CD4-positive, alpha-beta T cell treated with Interleukin-21 for 1 hour (primary cell): Measurements from ENCODE around the gene SRSF8.
"Not testable (repeated sequence)": the region's sequence is repeated elsewhere in the genome, so short reads cannot be mapped to it uniquely, and the experiment has no call there.

Source experiments
- DNase-seq: peaks from one replicate; pipeline ENCODE4 v3.0.0-alpha.2; 2020

Gene SRSF8

DNA sequence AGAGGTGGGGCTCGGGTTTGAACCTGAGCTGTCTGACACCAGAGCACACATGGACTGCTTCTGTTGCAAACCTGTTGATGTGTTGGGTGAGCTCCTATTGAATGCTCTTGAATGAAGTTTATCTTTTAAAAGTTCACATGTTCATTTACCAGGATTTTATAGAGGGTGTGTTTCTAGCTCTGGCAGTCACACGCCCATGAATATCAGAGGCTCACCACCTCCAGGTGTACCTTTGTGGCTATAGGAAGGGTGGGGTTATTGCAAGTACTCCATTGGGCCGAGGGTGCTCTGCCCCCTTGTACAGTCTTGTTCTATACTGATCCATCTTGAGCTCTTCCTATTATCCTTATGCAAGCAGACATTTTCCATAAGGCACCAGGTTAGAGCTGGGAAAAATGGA lies 32.1 kb downstream of the SRSF8 start:
- DNase-seq, result no peak

DNA sequence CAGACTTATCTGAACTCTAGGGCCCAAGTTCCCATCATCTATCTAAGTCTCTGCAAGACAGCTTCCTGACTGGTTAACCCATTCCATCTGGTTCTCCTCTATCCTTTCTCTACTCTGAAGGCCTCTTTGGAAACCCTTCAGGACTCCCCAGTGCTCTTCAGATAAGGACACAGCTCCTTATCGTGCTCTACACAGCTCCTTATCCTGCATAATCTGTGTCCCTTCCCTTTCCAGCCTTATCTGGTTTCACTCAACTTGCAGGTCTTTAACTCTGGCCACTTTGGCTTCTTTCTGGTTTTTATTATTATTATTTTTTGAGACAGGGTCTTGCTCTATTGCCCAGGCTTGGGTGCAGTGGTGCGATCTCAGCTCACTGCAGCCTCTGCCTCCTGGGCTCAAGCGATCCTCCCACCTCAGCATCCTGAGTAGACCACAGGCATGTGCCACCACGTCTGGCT lies 33.5 kb downstream of the SRSF8 start:
- DNase-seq, result no peak

DNA sequence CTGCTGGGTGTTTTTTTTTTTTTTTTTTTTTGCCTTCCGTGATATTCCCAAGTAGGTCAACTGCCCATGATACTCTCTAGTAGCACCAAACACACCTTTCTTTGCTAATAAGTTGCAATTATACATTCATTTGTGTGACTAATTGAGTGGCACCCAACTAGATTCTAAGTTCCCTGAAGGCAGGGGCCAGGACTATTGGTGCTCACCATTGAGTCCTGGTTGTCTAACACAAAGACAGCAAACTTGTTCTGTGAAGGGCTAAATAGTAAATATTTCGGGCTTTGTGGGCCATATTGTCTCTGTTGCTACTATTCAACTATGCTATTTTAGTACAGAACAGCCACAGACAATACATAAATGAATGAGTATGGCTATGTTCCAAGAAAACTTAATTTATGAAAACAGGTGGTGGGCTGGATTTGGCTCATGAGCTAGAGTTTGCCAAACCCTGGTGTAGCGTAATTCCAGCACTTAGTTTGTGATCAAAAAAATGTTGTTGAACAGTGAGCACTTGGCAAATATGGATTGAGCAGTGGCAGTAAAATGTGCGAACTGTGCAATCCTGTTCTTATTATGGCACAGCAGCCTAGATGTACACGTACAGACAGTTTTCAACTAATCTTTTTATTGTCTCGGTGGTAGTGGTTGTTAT lies 34.3 kb downstream of the SRSF8 start:
- no peak for DNase-seq

DNA sequence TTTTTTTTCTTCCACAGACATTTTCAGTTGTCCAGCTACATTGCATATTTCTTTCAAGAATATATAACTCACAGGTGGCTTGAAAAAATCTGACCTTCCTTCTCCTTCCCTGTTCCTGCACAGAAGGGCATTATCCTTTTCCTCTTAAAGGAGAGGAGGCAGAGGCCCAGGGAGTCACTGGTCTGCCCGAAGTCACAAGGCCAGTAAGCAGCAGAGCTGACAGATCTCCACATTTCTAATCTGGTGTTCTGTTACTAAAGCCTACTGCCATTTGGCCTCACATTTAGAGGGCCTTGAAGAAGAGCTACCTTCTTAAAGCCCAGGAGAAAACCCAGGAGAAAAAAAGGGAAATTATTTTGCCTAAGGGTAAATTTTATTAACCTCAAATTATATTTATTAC lies 35.2 kb downstream of the SRSF8 start:
- DNase-seq, result no peak

DNA sequence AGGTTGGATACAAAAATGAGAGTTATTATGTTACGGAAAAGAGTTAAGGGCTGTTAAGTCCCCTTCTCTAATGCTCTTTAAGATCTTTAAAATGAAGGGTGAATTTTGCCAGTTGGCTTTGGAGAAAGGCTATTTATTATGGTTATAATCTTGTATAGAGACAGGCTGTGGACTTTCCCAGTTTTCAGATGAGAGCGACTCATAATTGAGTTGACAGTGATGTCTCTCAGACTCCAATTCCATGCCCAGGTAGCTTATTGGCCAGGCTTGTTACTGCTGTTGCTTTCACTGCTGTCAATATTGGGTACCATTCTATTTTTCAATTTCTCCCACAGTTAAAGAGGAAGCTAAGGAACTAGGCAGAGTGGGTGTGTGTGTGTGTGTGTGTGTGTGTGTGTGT lies 36.0 kb downstream of the SRSF8 start:
- no peak for DNase-seq

DNA sequence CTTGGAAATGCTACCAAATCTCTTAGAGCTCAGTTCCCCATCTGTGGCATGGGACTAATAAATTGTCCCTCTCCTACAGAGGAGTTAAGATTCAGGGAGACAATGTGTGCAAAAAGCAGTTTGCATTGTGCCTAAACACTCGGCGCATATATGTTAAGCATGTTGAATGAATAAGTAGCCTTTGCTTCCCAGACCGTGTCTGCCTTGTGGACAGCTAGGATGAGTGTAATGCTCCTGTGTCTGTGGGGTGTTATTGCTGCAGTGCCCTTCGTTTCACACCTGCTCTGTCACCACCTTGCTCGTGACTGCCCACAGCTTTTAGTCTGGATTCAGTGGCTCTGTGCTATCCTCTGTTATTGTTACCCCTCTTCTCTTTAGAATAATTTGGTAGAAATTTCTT lies 37.0 kb downstream of the SRSF8 start:
- DNase-seq, result no peak

DNA sequence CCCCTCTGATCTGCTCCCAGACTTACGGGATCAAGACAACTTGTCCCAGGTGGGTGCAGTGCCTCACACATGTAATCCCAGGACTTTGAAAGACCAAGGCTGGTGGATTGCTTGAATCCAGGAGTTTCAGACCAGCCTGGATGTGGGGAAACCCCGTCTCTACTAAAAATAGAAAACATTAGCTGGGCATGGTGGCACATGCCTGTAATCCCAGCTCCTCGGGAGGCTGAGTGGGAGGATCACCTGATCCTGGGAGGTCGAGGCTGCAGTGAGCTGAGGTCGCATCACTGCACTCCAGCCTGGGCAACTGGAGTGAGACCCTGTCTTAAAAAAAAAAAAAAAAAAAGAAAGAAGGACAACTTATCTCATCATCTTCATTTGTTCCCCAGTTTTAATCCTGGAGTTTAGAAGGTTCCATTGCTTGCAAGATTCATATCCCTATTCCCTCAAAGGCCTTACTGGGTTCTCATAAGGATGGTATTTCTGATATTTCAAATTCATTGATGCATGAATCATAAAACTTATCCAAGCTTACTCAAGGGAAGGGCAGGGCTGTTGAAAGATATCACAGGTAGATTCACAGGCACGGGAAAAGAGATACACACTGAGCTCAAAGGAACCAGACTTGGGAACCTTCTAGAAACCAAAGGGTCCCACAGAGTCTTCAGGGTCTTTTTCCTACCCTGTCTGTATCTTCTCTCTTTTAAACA lies 37.6 kb downstream of the SRSF8 start:
- DNase-seq, result no peak

DNA sequence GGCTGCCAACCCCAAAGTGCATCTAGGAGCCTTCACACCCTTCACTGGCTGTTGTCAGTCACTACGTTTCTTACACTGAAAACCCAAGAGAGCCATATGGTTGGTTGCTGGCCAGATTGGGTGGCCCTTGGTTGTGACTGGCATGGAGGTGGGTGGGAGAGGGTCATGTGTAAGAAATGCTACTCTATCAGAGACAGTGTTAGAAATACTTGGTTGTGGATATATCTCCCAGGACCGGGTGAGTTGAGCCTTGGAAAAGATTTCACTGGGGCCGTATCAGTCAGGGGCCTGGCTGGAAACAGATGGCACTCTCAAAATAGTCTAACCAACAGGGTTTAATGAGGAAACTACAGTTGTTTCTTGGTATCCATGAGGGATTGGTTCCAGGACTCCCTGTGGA lies 38.1 kb downstream of the SRSF8 start:
- no peak for DNase-seq

DNA sequence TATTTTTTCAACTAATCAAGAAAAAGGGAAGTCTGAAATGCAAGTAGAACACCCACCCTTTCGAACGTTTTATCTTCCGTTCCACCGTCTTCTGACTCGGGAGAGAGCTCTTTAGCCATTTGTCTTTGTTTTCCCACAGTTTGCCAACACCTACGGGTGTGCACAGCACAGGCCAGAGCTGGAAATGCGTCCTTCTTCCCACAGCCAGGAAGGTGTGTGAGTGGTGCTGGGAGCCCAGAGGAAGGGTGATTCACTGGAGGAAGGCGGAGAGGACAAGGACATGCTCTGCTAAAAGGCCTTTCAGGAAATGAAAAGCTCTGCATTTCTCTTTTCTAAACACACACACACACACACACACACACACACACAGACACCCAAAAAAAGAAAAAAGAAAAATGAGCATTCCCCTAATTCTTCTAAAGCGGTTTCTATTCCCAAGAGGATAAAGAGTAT lies 41.5 kb downstream of the SRSF8 start:
- no peak for DNase-seq

DNA sequence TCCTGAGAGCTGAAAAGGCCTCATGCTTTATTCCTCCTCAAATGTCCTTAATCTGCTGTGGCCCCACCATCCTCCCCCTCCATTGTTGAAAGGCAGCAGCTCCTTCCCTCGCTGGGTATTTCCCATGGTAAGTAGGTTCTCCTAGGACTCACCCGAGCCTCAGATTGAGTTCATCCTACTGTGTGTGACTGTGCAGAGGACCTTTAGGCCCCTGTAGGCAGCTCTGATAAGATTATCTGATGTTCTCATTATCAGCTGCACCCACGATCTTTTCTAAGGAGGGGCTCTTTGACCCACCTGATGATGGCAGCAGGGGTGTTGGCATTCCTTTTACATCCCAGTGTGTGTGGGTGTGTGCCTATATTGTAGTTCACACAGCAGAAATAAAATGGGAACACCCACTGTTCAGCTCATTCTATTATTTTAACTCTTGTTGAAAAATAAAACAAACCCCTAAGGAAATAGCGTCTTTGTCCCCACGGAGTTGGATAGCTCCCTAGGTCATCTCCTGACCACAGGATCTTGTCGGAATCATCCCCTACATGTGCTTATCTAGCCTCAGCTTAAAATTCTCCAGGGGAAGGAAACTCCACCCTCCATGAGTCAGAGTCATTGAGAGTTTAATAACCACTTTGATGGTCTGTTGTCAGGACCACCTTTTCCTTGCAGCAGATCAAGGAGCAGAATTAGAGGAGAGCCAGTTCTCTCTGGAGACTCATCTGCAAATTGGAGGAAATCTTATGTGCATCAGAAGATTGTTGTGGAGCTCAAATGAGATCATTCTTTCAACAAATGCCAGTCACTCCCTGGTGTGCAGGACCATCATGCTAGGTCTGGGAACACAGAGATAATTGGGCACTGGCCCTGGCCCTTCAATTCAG lies 42.2 kb downstream of the SRSF8 start:
- DNase-seq, result no peak

DNA sequence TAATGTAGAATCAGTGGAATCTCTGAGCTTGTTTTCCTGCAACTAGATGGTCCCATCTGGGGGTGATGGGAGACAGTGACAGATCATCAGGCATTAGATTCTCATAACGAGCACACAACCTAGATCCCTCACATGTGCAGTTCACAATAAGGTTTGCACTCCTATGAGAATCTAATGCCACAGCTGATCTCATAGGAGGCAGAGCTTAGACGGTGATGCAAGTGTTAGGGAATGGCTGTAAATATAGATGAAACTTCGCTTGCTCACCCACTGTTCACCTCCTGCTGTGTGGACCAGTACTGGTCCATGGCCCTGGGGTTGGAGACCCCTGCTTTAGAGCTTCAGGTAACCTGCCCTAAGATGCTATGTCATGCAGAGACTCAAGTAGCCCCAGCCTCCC lies 44.8 kb downstream of the SRSF8 start:
- DNase-seq, result not testable (repeated sequence)

DNA sequence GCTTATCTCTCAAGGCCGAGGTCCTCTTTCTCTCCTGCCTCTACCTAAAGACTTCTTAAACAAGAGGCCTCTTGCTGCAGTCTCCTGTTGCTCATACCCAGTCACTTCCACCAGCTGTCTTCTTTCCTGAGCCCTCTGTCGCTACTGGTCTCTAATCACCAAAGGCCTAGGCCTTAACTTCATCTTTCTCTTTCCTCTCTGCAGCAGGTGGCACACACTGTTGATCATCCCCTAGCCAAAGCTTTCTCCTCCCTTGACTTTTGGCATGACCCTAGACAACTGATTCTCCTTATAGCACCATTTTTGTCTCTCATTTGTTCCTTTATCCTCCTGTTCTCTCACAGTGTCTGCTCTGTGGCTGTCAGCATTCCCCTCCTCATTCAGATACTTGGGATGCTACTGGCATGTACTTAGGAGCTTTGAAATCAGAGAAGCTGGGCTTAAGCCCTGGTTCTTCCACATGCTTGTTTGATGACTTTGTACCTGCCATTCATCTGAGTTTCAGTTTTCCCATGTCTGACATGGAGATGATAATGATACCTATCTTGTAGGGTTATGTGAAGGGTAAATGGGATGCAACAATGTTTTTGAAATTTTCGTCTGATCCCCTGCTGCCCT lies 45.3 kb downstream of the SRSF8 start:
- DNase-seq, result no peak

DNA sequence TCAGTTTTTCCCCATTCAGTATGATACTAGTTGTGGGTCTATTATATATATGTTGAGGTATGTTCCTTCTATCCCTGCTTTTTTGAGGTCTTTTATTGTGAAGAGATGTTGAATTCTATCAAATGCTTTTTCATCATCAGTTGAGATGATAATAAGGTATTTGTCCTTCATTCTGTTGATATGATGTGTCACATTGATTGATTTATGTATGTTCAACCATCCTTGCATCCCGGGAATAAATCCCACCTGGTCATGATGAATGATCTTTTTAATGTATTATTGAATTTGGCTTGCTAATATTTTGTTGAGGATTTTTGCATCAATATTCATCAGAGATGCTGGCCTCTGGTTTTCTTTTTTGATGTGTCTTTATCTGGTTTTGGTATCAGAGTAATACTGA lies 48.9 kb downstream of the SRSF8 start:
- DNase-seq, result no peak

DNA sequence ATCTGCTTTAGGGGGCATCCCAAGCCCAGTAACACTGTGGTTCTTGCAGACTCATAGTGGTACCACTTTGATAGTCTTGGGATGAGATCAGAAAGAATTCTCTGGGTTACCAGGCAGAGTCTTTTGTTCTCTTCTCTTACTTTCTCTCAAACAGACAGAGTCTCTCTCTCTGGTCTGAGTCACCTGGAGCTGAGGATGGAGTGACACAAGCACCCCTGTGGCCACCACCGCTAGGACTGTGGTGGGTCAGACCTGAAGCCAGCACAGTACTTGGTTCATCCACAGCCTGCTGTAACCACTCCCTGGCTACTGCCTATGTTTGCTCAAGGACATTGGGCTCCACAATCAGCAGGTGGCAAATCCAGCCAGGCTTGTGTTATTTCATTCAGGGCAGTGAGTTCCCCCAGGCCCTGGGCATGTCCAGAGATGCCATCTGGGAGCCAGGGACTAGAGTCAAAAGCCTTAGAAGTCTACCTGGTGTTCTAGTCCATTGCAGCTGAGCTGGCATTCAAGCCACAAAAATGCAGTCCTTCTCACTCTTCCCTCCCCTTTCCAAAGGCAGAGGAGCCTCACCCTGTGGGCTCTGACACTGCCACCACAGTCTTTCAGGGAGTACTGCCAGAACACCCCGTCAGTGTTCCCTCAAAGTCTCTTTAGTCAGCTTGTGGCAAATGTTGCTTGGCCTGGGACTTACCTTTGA lies 52.8 kb downstream of the SRSF8 start:
- DNase-seq, result no peak
